Hematopoietic multipotent progenitor cell treated with erythropoietin and hydrocortisone succinate and interleukin-3 and kit ligand, for 15 days (in vitro differentiated cells): ENCODE results near the gene CWC27.
"Not testable (repeated sequence)": the region's sequence is repeated elsewhere in the genome, so short reads cannot be mapped to it uniquely, and the experiment has no call there.

Experiments
- DNase-seq: peaks from one replicate; pipeline ENCODE4 v3.0.0-alpha.2; 2015; ENCODE audit warnings: low spot score

The CWC27 gene

DNA sequence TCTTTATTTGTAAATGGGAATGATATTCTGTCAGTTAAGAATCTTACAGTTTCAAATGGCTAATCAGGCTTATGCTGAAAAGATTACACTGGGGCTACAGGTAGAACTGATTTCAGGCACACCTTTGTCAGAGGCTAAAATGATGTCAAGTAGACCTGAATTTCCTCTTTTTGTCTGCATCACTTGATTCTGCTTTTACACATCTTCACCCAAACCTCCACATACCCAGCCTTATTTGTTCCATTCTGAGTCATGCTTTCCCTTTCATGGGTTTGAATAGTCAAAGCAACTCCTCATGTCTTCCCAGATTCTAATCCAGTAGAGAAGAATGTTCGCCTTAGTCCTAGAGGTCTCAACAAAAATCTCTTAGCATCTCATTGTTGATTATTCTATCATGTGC, 156.4 kb downstream of the CWC27 start:
- DNase-seq, result no peak

DNA sequence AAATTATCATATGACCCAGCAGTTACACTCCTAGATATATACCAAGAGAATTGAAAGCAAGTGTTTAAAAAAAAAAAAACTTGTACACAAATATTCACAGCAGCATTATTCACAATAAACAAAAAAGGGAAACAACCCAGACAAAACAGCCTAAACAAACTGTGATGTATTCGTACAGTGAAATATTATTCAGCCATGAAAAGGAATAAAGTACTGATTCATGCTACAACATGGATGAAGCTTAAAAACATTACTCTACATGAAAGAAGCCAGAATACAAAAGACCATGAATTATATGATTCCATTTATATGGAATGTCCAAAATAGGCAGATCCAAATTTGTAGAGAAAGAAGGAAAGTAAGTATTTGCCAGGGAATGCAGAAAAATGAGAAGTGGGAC, 161.1 kb downstream of the CWC27 start:
- DNase-seq, result no peak

DNA sequence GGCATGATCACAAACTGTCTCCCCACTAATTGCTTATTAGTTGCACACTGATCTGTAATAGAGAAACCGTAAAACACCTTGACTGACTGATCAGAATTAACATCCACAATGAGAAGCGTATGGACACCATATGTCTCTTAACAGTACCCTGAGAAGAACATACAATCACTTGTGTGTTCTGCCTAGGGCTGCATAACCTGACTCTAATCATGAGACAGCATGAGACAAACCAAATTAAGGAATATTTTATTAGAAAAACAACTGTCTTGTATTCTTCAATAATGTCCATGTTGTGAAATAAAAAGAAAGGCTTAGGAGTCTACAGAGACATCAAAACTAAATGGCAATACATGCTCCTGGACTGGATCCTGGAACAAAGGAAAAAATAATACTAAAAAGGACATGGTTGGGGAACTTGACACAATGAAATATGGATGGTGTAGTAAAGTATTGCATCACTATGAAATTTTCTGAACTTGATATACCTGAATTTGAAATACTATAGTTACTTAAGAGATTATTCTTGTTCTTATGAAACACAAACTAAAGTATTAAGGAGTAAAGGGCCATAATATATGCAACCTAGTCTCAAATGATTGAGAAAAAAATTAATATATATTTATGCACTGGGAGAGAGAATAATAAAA, 162.1 kb downstream of the CWC27 start:
- no peak for DNase-seq

DNA sequence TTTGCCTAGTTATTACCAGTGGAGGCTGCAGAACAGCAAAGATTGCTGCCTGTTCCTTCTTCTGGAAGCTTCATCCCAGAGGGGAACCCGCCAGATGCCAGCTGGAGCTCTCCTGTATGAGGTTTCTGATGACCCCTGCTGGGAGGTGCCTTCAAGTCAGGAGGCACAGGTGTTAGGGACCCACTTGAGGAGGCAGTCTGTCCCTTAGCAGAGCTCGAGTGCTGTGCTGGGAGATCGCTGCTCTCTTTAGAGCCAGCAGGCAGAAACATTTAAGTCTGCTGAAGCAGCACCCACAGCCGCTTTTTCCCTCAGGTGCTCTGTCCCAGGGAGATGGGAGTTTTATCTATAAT, 170.7 kb downstream of the CWC27 start:
- DNase-seq, result not testable (repeated sequence)

DNA sequence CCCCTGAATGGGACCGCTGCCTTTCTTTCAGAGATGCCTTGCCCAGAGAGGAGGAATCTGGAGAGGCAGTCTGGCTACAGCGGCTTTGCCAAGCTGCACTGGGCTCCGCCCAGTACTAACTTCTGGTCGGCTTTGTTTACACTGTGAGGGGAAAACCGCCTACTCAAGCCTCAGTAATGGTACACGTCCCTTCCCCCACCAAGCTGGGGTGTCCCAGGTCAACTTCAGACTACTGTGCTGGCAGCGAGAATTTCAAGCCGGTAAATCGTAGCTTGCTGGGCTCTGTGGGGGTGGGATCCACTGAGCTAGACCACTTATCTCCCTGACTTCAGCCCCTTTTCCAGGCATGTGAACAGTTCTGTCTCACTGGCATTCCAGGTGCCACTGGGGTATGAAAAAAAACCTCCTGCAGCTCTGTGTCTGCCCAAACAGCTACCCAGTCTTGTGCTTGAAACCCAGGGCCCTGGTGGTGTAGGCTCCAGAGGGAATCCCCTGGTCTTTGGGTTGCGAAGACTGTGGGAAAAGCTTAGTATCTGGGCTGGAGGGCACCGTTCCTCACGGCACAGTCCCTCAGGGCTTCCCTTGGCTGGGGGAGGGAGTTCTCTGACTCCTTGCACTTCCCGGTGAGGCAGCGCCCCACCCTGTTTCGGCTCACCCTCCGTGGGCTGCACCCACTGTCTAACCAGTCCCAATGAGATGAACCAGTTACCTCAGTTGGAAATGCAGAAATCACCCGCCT, 171.2 kb downstream of the CWC27 start:
- no peak for DNase-seq

DNA sequence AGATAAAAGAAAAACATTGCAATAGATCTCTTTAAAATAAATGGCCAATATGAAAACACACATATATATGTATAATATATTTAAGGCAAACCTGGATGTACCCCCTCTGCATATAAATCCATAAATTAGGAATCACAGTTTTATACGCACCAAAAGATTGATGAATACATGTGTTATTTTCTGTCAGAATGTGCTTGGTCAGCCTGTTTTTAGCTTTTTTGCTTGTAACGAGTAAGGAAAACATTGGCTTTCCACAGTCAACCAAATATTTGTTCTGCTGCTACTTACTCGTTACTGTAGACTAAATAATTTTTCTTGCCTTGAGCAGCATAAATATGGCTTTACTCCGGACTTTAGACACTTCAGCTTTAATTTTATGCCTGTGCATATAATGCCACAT, 173.7 kb downstream of the CWC27 start:
- no peak for DNase-seq

DNA sequence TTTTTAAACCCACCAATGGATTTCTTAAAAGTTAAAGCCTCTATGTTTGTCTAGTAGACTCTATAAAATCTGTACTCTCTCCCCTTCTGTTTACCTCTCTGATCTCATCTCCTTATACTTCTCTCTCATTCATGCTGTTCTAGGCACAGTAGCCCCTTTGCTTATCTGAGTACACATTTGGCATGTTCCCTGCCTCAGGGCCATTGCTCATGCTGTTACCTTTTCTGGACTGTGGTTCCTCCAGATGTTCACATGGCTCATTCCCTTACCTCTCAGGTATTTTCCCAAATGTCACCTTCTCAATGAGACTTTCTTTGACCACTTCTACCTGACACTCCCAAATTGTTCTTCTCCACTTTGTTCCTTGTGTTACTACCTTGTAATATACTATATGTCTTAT, 176.1 kb downstream of the CWC27 start:
- DNase-seq, result no peak

DNA sequence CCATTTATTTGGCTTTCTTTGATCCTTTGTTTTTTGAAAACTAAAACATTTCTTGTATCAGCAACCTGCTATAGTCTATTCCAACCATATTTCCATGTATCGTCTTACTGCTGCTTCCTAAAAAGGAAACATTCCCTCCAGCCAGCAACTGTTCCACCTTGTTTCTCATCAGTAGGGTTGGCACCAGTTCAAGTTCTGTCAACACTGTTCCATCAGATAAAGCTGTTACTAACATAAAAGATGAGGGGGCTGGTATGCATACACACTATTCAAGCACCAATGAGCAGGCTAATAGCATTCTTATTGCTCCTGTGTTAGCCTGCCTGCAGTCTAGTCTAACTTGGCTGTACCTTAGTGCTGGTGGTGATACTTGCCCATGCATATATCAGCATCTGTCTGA, 178.3 kb downstream of the CWC27 start:
- no peak for DNase-seq

DNA sequence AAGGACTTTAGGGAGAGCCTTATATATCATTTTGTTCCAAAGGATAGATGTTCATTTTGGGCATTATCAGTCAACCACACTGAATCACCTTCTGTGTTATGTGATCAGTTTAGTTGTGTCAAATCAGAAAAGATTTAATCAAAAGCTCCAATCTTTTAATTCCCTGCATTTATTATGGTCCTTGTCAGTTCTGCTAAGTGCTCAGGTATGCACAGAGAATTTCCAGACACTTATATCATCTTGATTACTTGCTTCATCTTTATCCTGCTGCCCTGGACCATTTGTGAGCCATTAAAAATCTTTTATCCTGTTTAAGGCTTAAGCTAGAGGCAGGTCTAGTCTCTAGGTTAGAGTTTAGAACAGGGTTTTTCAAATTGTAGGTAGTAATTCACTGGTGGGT, 179.1 kb downstream of the CWC27 start:
- no peak for DNase-seq

DNA sequence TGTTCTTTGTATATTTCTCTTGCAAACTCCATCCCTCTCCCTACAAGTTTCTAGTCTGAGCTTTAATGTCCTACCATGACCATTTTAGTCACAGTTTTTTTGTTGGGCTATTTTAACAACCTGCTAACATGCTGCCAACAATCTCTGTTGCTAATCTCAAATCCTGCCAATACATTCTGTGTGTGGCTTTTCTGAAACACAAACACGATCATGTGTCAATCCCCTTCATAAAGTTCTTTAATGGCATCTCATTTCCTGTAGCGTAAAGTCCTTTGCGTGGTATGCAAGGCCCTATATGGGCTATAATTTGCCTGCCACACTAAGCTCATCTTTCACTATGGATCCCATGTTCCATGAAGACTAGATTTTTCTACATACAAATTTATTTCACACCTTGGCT, 180.6 kb downstream of the CWC27 start:
- DNase-seq, result no peak

DNA sequence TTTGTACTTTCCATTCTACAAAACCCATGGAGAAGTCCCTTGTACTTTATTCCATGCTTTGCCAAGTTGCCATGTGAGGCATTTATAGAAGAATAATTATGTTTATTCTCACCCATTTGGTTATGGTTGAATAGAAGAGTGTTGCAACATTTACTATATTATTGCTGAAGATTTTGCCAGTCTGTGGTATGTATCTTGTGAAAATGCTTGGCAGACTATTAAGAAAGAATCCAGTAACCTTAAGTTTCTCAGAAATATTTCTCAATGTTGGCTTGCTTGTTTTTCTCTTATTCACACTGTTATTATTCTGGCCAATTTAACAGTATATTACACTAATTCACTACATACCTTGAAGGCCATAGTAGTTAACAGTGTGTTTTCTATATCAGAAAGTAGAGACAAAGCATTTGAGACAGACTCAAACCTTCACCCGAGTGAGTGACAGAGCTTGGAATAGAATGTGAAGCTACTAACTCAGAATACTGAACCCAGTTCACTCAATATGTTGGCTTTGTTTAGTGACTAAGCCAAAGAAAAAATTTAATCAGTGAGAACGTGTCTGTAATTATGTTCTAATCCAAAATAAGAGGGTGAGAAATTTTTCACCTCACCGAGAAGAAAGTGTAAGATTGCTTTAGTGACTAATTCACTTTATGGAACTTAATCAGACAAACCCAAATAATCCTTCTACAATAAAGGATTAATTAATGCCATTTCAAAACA, 184.4 kb downstream of the CWC27 start:
- DNase-seq, result no peak

DNA sequence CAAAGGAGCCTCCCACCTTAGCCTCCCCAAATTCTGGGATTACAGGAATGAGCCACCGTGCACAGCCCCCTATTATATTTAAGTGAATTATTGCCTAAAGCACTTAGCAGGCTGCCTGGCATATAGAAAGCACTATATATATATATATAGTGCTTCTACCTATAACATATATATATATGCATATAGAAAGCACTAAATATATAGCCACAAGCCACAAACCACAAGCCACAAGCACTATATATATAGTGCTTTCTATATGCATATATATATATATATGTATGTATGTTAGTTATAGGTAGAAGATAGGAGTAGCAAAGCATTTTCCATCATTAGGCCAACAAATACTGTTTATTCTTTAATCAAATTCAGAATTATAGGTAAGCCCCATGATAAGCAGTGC, 185.8 kb downstream of the CWC27 start:
- no peak for DNase-seq

DNA sequence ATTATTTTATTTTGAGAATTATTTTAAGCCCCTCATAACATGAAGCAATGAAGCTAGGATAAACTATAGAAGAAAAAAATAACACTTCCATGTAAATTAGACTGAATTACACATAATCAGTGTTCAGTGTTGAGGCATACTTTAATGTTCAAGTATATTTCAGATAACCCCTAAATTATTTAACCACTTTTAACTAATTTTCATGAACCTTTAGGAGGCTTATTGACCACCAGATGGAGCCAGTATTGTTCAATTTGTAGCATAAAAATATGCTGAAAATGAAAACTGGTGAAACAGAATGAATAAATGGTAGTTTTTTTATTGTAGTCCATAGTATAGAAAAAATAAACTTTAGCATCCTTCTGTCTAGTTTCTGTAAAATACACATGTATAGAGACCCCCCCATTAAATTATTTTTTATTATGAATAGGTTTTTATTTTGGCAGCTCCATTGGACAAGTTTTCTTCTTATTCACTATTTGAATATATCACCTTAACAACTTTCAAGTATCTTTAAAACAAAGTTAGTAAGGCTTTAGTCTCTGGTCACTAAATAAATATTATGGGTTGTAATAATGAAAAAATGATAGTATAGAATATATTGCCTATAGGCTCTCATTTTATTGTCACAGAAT, 190.1 kb downstream of the CWC27 start:
- peak; percentile 23 for DNase-seq

DNA sequence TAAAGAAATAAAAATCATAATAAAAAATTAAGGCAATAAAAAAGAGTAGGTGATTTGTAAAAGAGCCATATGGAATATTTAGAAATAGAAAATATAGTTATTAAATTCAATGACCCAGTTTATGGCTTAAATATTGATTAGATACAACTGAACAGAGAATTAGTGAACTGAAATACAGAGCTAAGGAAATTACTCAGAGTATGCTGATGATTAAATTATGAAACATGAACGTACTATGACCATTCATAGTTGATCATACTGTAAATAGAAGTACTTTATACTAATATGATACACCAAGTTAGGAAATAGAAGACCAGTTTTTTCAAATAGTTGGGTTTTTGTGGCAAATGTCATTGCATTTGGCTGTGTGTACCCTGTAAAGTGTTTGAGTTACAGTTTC, 194.5 kb downstream of the CWC27 start:
- no peak for DNase-seq

DNA sequence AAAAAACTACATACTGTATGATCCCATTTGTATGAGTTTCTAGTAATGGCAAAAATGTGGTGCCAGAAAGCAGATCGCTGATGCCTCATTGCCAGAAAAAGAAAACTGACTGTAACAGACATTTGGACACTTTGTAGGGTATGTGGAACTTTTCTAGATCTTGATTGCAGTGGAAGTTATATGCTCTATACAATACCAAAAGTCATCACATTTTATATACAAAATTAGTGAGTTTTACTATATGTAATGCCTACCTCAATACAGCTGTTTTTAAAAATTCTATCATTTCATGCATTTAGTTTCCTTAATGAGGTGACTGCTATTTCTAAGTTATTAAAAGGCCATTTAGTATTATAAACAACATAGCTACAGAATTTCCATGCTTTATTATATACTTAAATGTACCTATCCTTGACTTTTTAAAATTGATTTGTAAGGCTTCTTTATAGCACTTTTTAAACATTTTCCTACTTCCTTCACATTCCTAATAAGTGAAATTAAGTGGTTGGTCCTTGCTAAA, 199.9 kb downstream of the CWC27 start:
- no peak for DNase-seq

DNA sequence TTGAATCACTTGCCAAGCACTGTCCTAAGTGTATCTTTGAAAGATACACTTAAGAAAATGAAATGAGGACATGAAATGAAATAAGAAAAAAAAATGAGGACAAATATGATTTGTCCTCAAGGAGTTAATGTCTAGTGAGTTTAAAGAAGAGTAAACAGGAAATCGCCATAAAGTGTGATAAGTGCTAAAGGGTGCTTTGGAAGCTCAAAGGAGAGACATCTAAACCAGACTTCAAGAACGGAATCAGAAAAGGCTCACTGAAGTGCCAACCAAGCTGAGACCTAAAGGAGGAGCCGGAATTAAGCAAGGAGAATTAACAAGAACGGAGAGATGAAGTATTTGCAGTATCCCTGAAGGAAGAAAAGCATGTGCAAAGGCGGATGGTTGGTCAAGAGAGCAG, 200.8 kb downstream of the CWC27 start:
- DNase-seq, result no peak

DNA sequence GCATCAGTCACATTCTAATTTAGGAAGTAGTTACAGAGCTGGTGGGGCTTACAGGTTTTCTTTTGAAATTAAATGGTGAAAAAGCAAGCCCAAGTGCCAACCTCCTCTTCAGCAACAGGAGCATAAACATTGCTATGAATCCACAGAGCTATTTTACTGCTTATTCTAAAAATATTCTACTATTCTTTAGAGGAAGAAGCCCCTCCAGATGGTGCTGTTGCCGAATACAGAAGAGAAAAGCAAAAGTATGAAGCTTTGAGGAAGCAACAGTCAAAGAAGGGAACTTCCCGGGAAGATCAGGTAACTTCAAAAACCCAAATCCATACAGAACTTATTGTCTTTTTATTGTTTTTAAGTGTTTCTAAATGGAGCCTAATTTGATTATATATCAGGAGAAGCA, 202.8 kb downstream of the CWC27 start:
- no peak for DNase-seq

DNA sequence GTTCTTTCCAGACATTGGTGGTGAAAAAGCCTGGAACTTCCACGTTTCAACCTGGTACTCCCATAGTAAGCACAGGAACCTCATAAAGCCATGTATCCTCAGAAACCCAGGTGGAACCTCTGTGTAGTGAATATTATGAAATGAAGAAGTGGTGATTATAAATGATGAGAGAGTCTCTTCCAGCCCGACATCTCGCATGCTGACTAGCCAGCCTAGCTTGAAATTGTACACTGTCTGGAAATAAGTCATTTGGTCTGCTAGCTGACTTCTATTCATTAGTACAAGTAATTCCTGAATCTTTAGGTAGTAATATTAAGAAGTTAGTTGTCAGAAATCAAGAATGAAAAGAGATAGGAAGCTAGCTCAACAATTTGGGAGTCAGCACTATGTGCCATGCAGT, 203.3 kb downstream of the CWC27 start:
- DNase-seq, result no peak

DNA sequence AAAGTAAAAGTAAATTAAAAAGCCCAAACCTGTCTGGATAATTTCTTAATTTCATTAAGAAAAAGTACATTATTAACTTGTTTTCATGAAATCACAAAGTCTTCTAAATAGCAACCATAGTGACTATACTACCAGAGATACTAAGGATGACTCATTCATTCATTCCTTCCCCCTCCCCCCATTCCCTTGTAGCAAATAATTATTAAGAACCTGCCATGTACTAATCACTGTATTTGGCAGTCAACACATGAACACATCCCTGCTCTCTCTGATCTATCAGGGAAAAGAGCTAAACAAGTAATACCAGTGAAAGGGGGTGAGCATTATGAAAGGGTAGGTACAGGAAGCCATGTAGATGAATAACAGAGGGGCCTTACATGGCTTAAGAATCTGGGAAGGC, 203.9 kb downstream of the CWC27 start:
- DNase-seq, result no peak

DNA sequence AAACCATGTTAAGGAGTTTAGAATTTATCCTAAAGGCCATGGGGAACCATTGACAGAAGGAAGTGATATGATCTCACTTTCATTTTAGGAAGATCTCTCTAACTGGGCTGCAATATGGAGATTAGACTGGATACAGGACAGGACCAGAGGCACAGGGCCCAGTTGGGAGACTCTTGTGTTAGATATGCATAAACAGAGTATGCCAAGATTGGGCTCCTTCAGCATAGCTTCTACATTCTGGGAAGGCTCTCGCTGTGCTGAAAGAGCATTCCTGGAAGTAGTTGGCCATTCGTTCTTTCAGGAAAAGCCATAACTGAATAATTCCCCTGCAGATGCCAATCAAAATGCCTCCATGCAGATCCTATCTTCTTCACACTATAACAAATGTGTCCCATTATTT, 204.5 kb downstream of the CWC27 start:
- DNase-seq, result no peak

DNA sequence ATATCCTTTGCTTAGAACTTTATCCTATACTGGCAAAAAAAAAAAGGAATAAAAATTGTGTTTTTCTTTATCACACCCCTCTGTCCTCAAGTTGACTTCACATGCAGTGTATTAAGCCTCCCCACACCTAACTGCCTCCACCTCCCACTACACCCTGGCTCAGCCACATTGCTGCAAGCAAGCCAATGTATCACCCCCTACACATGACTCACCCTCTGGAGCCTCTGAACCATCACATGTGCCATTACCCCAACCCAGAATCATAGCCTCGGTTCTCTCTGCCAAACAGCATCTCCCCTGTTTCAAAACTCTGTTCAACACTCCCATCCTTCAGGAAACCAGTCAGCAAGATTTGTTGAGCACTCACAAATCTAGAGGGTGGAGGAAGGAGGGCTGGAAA, 209.0 kb downstream of the CWC27 start:
- DNase-seq, result no peak

DNA sequence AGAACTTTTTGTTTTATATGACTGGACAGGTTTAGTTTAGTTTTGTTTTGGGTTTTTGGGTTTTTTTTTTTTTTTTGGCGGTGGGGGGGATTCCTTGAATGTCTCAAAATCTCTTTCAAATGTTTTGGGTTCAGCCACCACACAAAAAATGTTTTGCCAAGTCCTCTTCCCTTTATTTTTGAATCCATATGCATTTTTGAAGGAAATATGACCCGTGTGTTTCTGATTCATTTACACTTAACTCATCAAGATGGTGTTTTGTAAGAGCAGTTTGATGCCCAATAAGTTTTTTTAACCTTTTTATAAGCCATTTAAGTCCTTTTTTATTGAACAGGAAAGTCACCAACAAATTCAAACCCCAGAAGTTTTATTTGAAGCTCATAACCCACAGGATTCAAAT, 209.8 kb downstream of the CWC27 start:
- DNase-seq, result no peak

DNA sequence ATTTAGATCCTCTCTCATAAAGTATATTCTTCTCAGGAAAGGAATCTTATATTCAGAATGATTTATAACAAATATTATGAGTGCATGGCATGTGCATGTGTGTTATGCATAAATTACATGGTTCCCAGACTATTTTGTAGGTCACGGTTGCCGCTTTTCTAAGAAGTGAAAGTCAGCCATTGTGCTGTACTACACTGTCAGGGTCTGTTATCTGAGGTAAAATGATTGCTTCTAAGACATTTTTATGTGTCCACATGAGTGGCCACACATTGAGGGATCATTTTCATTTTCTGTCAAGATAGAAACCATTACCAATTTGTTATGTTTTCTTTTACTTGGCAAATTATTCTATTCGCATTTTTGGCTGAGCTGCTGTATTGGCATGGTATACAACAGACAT, 210.8 kb downstream of the CWC27 start:
- no peak for DNase-seq
